NCI-H774 (cell line): ENCODE results near the gene RFTN1.
"Not testable (repeated sequence)": the region's sequence is repeated elsewhere in the genome, so short reads cannot be mapped to it uniquely, and the experiment has no call there.

ENCODE experiments used
- DNase-seq: peaks from one replicate; lab custom pipeline; 2025; lab: John Stamatoyannopoulos, UW

The RFTN1 gene

GRCh38 chr3:16506884-16507577 is 6.5 kb downstream of the RFTN1 start:
- no peak for DNase-seq

GRCh38 chr3:16506451-16506850 is 7.0 kb downstream of the RFTN1 start:
- no peak for DNase-seq

- DNase-seq: no peak
These were observed 8.8 kb downstream of the RFTN1 start for GRCh38 chr3:16504692-16505091.

GRCh38 chr3:16504242-16504641 is 9.3 kb downstream of the RFTN1 start:
- no peak for DNase-seq

GRCh38 chr3:16503191-16503776 is 10.2 kb downstream of the RFTN1 start:
- no peak for DNase-seq

- no peak for DNase-seq
These were observed 11.1 kb downstream of the RFTN1 start for GRCh38 chr3:16502347-16502908.

GRCh38 chr3:16501376-16501775 is 12.1 kb downstream of the RFTN1 start:
- DNase-seq: no peak

- no peak for DNase-seq
These were observed 12.6 kb downstream of the RFTN1 start for GRCh38 chr3:16500911-16501310.

GRCh38 chr3:16500093-16500492 is 13.4 kb downstream of the RFTN1 start:
- DNase-seq: no peak

- no peak for DNase-seq
These were observed 14.1 kb downstream of the RFTN1 start for GRCh38 chr3:16499351-16499750.

- no peak for DNase-seq
These were observed 15.2 kb downstream of the RFTN1 start for GRCh38 chr3:16498130-16498890.

- no peak for DNase-seq
These were observed 16.9 kb downstream of the RFTN1 start for GRCh38 chr3:16496408-16497222.

GRCh38 chr3:16496008-16496407 is 17.5 kb downstream of the RFTN1 start:
- no peak for DNase-seq

GRCh38 chr3:16494814-16495431 is 18.6 kb downstream of the RFTN1 start:
- DNase-seq: no peak

GRCh38 chr3:16494094-16494493 is 19.4 kb downstream of the RFTN1 start:
- DNase-seq: no peak

GRCh38 chr3:16490062-16490619 is 23.4 kb downstream of the RFTN1 start:
- DNase-seq: no peak

- not testable (repeated sequence) for DNase-seq
These were observed 24.0 kb downstream of the RFTN1 start for GRCh38 chr3:16489326-16490061.

- no peak for DNase-seq
These were observed 24.9 kb downstream of the RFTN1 start for GRCh38 chr3:16488637-16489036.

- no peak for DNase-seq
These were observed 25.9 kb downstream of the RFTN1 start for GRCh38 chr3:16487511-16488175.

- DNase-seq: no peak
These were observed 26.5 kb downstream of the RFTN1 start for GRCh38 chr3:16486951-16487480.
